Natural killer cell (primary cell): Measurements from ENCODE around the gene ASNS. TPM values are rescaled to one million over a fixed set of nuclear protein-coding genes. Genes with fewer than 3 reads are reported as not detected.

Experiments used
- ATAC-seq, 3 donors: fragments of 150-1000 bp in 2 of 3; fragments of 200-7000 bp in 1 of 3; cut with Tn5 transposase; 1 replicate in 1 of 3; 2 replicates in 2 of 3; pipeline ENCODE4 v1.10.0; 2021; ENCODE audit warnings: mild to moderate bottlenecking in 2 of 3, moderate library complexity in 2 of 3
- DNase-seq, 2 donors: peaks; one replicate each; pipeline versions ENCODE4 v3.0.0 to v3.0.0-alpha.2; 2013 to 2021; ENCODE audit warnings: mixed read lengths in 1 of 2
- H3K27ac ChIP-seq: one replicate; pipeline ENCODE4 v1.5.1; 2013; ENCODE audit warnings: mild to moderate bottlenecking, low read length
- H3K27me3 ChIP-seq: one replicate; pipeline ENCODE4 v1.6.1; 2013; ENCODE audit warnings: low read length; ENCODE audit not compliant: control insufficient read depth, insufficient read depth
- H3K36me3 ChIP-seq: one replicate; pipeline ENCODE4 v1.6.1; 2013; ENCODE audit warnings: low read length; ENCODE audit not compliant: control insufficient read depth, insufficient read depth
- H3K4me1 ChIP-seq: one replicate; pipeline ENCODE4 v1.6.1; 2013; ENCODE audit warnings: low read length; ENCODE audit not compliant: control insufficient read depth, insufficient read depth
- H3K4me3 ChIP-seq: one replicate; pipeline ENCODE4 v1.5.1; 2013; ENCODE audit warnings: low read length
- H3K9me3 ChIP-seq: one replicate; pipeline ENCODE4 v1.6.1; 2013; ENCODE audit warnings: low read length; ENCODE audit not compliant: control insufficient read depth, insufficient read depth
- H3K27ac Mint-ChIP-seq, 2 donors: one replicate each; pipeline ENCODE4 v1.8.0; 2022; ENCODE audit warnings: mild to moderate bottlenecking in 2 of 2, mixed read lengths in 2 of 2, moderate library complexity in 1 of 2
- H3K27me3 Mint-ChIP-seq, 2 donors: one replicate each; pipeline ENCODE4 v1.8.0; 2022; ENCODE audit warnings: low read depth in 2 of 2, mixed read lengths in 2 of 2
- H3K36me3 Mint-ChIP-seq: one replicate; pipeline ENCODE4 v1.8.0; 2022; ENCODE audit warnings: mixed read lengths
- H3K4me1 Mint-ChIP-seq, 2 donors: one replicate each; pipeline ENCODE4 v1.8.0; 2022; ENCODE audit warnings: mixed read lengths in 2 of 2
- H3K4me3 Mint-ChIP-seq: one replicate; pipeline ENCODE4 v1.8.0; 2022; ENCODE audit warnings: mild to moderate bottlenecking, moderate library complexity, mixed read lengths
- H3K9me3 Mint-ChIP-seq, 2 donors: one replicate each; pipeline ENCODE4 v1.8.0; 2022; ENCODE audit warnings: mixed read lengths in 2 of 2
- WGBS: methylation state at CpG from one replicate; pipeline ENCODE4 v1.1.7; 2013; ENCODE audit warnings: missing lambda C conversion rate; ENCODE audit not compliant: insufficient coverage; 5-methylcytosine and 5-hydroxymethylcytosine counted together
- intact Hi-C: fragments of 100-400 bp; cut with micrococcal nuclease; formaldehyde crosslinking; loops from one replicate; pipeline ENCODE4 v1.14.2; 2022
- total RNA-seq, 4 donors: library from RNA; stranded (reverse); fragments of 120-200 nt in 1 of 4; gene quantifications; one replicate each; pipeline versions ENCODE4 v1.2.3 to v1.2.4, GENCODE V29; 2013 to 2022
- TF ChIP-seq, protein P1 (sequence below): fragments of 200-600 bp; IDR thresholded peaks from one replicate; pipeline ENCODE4 v1.8.0; 2022; ENCODE audit warnings: antibody characterized with exemption

The ASNS gene
- total RNA-seq, 3 donors from 2014 or later (not counting 1 experiment from before 2014, with no cell fraction given), result 13.4 to 18.8 (median 16.7) TPM

DNA sequence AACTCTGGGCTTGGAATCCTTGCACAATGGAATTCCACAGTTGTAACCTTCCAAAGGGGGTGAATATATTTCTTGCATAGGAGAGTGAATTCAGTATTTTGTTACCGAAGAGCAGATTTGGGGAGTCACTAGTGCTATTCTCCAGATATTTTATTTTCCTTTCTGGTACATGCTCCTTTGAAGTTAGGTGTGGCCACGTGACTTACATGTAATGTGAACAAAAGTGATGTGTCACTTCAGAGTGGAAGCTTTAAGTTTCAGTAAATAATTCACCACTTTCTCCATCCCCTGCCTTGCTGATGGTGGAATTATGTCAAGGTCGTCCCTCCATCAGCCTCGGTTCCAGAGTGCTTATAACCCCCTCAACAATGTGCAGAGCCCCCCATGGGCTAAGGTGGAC, 25.3 kb downstream of the ASNS start:
- intact Hi-C loops, result no loop called here
- no peaks in the 10 kb centered on the region for H3K4me1 Mint-ChIP-seq
- Histone ChIP-seq H3K27me3 (no peaks in the 10 kb centered on the region), H3K4me3 (no peak overlapping the region), H3K4me1 (no peaks in the 10 kb centered on the region), H3K9me3 (no peaks in the 10 kb centered on the region), H3K36me3 (peaks cover 1% of the 10 kb centered on the region), H3K27ac (no peak overlapping the region)
- H3K9me3 Mint-ChIP-seq, result no peaks in the 10 kb centered on the region
- H3K4me3 Mint-ChIP-seq, result no peak overlapping the region
- H3K36me3 Mint-ChIP-seq, result peaks cover 4% of the 10 kb centered on the region
- DNase-seq (no peak), ATAC-seq (no peak)
- WGBS, result 88% methylated on average over 1 of the region's 4 CpGs
- TF ChIP-seq, protein P1, sequence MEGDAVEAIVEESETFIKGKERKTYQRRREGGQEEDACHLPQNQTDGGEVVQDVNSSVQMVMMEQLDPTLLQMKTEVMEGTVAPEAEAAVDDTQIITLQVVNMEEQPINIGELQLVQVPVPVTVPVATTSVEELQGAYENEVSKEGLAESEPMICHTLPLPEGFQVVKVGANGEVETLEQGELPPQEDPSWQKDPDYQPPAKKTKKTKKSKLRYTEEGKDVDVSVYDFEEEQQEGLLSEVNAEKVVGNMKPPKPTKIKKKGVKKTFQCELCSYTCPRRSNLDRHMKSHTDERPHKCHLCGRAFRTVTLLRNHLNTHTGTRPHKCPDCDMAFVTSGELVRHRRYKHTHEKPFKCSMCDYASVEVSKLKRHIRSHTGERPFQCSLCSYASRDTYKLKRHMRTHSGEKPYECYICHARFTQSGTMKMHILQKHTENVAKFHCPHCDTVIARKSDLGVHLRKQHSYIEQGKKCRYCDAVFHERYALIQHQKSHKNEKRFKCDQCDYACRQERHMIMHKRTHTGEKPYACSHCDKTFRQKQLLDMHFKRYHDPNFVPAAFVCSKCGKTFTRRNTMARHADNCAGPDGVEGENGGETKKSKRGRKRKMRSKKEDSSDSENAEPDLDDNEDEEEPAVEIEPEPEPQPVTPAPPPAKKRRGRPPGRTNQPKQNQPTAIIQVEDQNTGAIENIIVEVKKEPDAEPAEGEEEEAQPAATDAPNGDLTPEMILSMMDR, result no peak
- H3K27me3 Mint-ChIP-seq, result no peaks in the 10 kb centered on the region
- no peak overlapping the region for H3K27ac Mint-ChIP-seq

DNA sequence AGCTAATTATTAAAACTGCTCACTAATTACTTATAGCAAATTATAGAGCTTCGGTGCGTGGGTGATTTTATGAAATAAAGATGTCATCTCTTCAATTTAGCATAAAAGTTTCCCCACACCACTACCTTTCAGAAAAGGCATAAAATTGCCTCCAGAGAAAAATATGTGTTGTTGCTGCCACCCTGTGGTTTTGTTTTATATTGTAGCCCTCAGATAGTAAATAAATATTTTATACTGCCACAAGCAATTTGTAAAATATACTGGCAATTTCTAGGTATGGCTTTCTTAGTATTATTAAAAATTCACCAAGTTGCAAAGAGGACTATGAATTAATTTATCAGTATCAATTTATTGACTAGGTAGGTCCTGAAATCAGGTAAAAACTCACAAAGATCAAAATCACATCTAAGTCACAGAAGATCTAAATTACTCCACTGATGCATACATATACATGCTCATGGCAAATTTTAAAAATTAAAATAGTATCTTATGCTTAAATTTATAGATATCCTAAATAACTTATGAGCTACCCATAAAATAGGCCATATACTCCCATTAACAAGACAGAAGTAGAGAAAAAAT, 26.5 kb downstream of the ASNS start:
- H3K4me3 ChIP-seq, result no peak overlapping the region
- H3K9me3 ChIP-seq, result no peaks in the 10 kb centered on the region
- peaks cover 0 to 7% of the 10 kb centered on the region in 2 donors for H3K27me3 Mint-ChIP-seq
- WGBS, result no CpG with 5 or more reads among the region's 2 CpGs
- peak in 1 of 2 donors; percentile 30 for DNase-seq
- H3K27ac Mint-ChIP-seq, result no peak overlapping the region
- H3K36me3 Mint-ChIP-seq, result no peaks in the 10 kb centered on the region
- H3K27ac ChIP-seq, result no peak overlapping the region
- H3K4me1 Mint-ChIP-seq, result no peaks in the 10 kb centered on the region
- intact Hi-C loops, result no loop called here
- TF ChIP-seq, protein P1, result peak; percentile 35
- no peaks in the 10 kb centered on the region for H3K4me1 ChIP-seq
- no peaks in the 10 kb centered on the region for H3K36me3 ChIP-seq
- H3K9me3 Mint-ChIP-seq, result no peaks in the 10 kb centered on the region
- no peak for ATAC-seq
- H3K27me3 ChIP-seq, result no peaks in the 10 kb centered on the region
- H3K4me3 Mint-ChIP-seq, result no peak overlapping the region

DNA sequence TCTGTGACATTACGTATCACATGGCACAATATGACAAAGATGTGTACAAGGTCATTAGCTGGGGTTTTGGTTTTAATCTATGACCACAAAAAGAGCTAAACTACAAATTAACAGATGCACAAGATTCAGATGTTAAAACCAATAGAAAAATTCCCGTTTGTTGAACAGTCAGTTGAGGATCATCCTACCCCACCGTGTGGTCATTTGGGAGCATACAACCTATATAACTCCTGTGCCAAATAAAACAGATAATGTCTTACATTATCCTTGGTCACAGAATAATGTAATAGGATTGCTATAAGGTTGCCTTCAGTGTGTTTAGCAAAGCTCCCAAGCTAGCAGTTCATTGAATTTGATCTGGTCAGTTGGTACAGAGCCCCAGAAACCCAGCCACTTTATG, 28.2 kb downstream of the ASNS start:
- intact Hi-C loops, result no loop called here
- no peak overlapping the region for H3K27ac ChIP-seq
- Mint-ChIP-seq H3K27ac (no peak overlapping the region), H3K4me1 (no peaks in the 10 kb centered on the region), H3K36me3 (no peaks in the 10 kb centered on the region), H3K9me3 (no peaks in the 10 kb centered on the region), H3K4me3 (no peak overlapping the region), H3K27me3 (peaks cover 3 to 13% of the 10 kb centered on the region in 2 donors)
- no peaks in the 10 kb centered on the region for H3K27me3 ChIP-seq
- ATAC-seq (no peak), DNase-seq (no peak)
- H3K4me3 ChIP-seq, result no peak overlapping the region
- WGBS, result 72% methylated on average over 2 of the region's 3 CpGs
- H3K4me1 ChIP-seq, result no peaks in the 10 kb centered on the region
- no peaks in the 10 kb centered on the region for H3K36me3 ChIP-seq
- TF ChIP-seq, protein P1, result no peak
- H3K9me3 ChIP-seq, result no peaks in the 10 kb centered on the region

DNA sequence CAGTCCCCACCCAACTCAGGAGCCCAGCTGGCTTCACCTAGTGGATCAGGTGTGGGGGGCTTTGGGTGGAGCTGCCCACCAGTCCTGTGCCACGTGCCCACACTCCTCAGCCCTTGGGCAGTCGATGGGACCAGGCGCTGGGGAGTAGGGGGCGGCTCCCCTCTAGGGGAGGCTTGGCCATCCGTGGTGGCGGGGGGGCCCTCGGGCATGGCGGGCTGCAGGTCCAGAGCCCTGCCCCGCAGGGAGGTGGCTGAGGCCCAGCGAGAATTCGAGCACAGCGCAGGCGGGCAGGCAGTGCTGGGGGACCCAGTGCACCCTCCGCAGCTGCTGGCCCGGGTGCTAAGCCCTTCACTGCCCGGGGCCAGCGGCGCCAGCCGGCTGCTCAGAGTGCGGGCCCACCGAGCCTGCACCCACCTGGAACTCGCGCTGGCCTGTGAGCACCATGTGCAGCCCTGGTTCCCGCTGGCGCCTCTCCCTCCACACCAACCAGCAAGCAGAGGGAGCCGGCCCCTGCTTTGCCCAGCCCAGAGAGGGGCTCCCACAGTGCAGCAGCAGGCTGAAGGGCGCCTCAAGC, 29.3 kb downstream of the ASNS start:
- TF ChIP-seq, protein P1, result no peak
- no peaks in the 10 kb centered on the region for H3K9me3 ChIP-seq
- Mint-ChIP-seq H3K9me3 (no peaks in the 10 kb centered on the region), H3K27me3 (peaks cover 5 to 15% of the 10 kb centered on the region in 2 donors), H3K4me1 (no peaks in the 10 kb centered on the region), H3K27ac (no peak overlapping the region), H3K4me3 (no peak overlapping the region), H3K36me3 (no peaks in the 10 kb centered on the region)
- 96% methylated on average over 27 of the region's 27 CpGs for WGBS
- ATAC-seq (no peak), DNase-seq (no peak)
- intact Hi-C loops, result no loop called here
- H3K36me3 ChIP-seq, result no peaks in the 10 kb centered on the region
- no peak overlapping the region for H3K4me3 ChIP-seq
- H3K4me1 ChIP-seq, result no peaks in the 10 kb centered on the region
- H3K27me3 ChIP-seq, result no peaks in the 10 kb centered on the region
- no peak overlapping the region for H3K27ac ChIP-seq
